ENCODE results near the gene VWF. TPM values are rescaled to one million over a fixed set of nuclear protein-coding genes. Genes with fewer than 3 reads are reported as not detected.

The VWF gene
- total RNA-seq, 2 donors from 2014 or later: 248 to 476 TPM

DNA sequence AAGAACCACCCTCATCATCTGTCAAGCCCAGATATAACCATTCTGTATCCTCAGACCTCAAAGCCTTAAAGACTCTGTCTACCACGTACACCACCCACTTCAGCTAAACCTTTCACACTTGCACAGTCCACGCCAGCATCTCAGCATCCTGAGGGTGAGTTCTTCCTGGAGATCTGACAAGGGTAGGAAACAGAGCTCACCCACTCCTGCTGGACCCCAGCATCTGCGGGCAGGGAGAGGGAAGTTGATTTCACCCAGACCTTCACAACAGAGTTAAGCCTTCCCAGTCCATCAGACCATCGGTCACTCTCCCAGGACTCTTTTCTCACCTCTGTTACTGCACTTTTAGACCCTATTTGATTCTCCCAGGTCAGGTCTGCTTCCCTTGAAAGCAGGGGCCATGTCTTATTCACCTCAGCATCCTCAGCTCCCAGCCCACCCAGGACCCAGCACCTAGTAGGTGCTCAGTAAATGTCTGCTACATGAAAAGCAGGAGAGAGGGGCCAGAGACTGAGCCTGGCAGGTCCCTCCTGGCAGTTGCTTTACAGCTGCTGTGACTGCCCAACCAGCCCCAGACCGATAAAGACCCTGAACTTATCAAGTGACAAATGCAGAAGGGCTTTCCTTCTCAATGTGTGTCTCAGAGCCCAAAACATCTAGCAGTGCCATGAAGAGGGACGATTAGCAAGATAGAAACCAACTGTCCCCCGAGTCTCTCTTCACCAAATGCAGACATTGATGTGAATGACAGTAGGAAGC lies 213.5 kb downstream of the VWF start:
- no peaks in the 10 kb centered on the region for H3K27me3 ChIP-seq (ENCODE audit: control insufficient read depth, insufficient read depth, low read length, poor library complexity, severe bottlenecking)
- Mint-ChIP-seq H3K27me3 (ENCODE audit: insufficient read depth) (no peaks in the 10 kb centered on the region), H3K36me3 (ENCODE audit: low read depth) (peaks cover 16% of the 10 kb centered on the region), H3K9me3 (no peaks in the 10 kb centered on the region), H3K27ac (no peak overlapping the region), H3K4me1 (peaks cover 9% of the 10 kb centered on the region), H3K4me3 (no peak overlapping the region)
- H3K36me3 ChIP-seq (ENCODE audit: control insufficient read depth, insufficient read depth, low read length): no peaks in the 10 kb centered on the region
- TF ChIP-seq, protein P1, sequence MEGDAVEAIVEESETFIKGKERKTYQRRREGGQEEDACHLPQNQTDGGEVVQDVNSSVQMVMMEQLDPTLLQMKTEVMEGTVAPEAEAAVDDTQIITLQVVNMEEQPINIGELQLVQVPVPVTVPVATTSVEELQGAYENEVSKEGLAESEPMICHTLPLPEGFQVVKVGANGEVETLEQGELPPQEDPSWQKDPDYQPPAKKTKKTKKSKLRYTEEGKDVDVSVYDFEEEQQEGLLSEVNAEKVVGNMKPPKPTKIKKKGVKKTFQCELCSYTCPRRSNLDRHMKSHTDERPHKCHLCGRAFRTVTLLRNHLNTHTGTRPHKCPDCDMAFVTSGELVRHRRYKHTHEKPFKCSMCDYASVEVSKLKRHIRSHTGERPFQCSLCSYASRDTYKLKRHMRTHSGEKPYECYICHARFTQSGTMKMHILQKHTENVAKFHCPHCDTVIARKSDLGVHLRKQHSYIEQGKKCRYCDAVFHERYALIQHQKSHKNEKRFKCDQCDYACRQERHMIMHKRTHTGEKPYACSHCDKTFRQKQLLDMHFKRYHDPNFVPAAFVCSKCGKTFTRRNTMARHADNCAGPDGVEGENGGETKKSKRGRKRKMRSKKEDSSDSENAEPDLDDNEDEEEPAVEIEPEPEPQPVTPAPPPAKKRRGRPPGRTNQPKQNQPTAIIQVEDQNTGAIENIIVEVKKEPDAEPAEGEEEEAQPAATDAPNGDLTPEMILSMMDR (conservative IDR thresholded peaks at IDR 0.05): no peak
- H3K4me1 ChIP-seq (ENCODE audit: control insufficient read depth, insufficient read depth, low read length): no peaks in the 10 kb centered on the region
- no peak overlapping the region for H3K9ac ChIP-seq (ENCODE audit: extremely low read depth, low read length, poor library complexity, severe bottlenecking)
- no peaks in the 10 kb centered on the region for H3K9me3 ChIP-seq (ENCODE audit: control insufficient read depth, low read length)
- 93 to 96% methylated on average over 5 to 7 of the region's 7 CpGs for WGBS, 2 experiments (ENCODE audit: insufficient coverage in 1 of 2, insufficient read length in 1 of 2)
- no peak overlapping the region for H3K4me3 ChIP-seq (ENCODE audit: low read length)
- peak; percentile 30 for DNase-seq
- H3K27ac ChIP-seq (ENCODE audit: low read depth, low read length): no peak overlapping the region

DNA sequence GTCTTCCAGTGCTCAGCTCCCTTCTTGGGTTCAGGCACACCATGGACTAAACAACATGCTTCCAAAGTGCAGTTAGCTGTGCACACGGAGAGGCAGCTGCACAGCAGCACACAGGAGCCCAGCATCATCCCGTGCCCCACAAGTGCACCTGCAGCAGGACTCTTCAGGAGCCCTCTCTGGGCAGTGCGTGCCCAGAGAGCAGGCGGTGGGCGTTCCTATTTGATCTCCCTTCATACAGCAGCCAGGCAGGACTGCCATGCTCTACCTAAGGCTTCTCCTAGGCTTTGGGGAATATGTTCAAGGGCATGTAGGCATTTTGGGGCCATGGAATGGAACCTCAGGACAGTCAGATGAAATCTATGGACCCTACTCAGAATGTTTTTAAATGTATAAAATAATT lies 214.9 kb downstream of the VWF start:
- peak; percentile 19 for DNase-seq
- Histone ChIP-seq H3K9ac (ENCODE audit: extremely low read depth, low read length, poor library complexity, severe bottlenecking) (no peak overlapping the region), H3K4me1 (ENCODE audit: control insufficient read depth, insufficient read depth, low read length) (no peaks in the 10 kb centered on the region), H3K9me3 (ENCODE audit: control insufficient read depth, low read length) (no peaks in the 10 kb centered on the region), H3K27ac (ENCODE audit: low read depth, low read length) (no peak overlapping the region), H3K4me3 (ENCODE audit: low read length) (no peak overlapping the region), H3K27me3 (ENCODE audit: control insufficient read depth, insufficient read depth, low read length, poor library complexity, severe bottlenecking) (no peaks in the 10 kb centered on the region), H3K36me3 (ENCODE audit: control insufficient read depth, insufficient read depth, low read length) (no peaks in the 10 kb centered on the region)
- peaks cover 15% of the 10 kb centered on the region for H3K4me1 Mint-ChIP-seq
- H3K36me3 Mint-ChIP-seq (ENCODE audit: low read depth): peaks cover 10% of the 10 kb centered on the region
- no peak overlapping the region for H3K4me3 Mint-ChIP-seq
- 92 to 100% methylated on average over 3 to 5 of the region's 5 CpGs for WGBS, 2 experiments (ENCODE audit: insufficient coverage in 1 of 2, insufficient read length in 1 of 2)
- H3K9me3 Mint-ChIP-seq: no peaks in the 10 kb centered on the region
- no peak overlapping the region for H3K27ac Mint-ChIP-seq
- TF ChIP-seq, protein P1 (conservative IDR thresholded peaks at IDR 0.05): no peak
- no peaks in the 10 kb centered on the region for H3K27me3 Mint-ChIP-seq (ENCODE audit: insufficient read depth)

DNA sequence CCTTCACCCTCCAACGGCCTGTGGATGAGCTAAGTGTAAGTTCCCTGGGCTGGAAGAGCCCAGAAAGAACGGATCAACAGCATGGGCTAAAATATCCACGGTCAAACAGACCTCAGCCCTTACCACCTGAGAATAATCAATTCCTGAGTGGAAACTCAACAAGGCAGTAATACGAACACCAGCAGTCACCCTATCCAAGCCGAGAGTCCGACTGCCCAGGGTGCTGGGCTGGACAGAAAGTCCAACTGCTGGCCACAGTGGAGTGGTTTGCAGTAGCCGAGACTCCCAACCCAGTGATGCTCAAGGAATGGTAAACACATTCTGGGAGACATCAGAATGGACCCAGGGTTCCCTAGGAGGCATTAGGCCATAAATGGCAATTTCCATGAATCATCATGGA lies 216.2 kb downstream of the VWF start:
- no peaks in the 10 kb centered on the region for H3K27me3 Mint-ChIP-seq (ENCODE audit: insufficient read depth)

More for the DNA sequence above, 216.2 kb downstream of the VWF start:
- peaks cover 18% of the 10 kb centered on the region for H3K4me1 Mint-ChIP-seq
- Histone ChIP-seq H3K36me3 (ENCODE audit: control insufficient read depth, insufficient read depth, low read length) (no peaks in the 10 kb centered on the region), H3K27me3 (ENCODE audit: control insufficient read depth, insufficient read depth, low read length, poor library complexity, severe bottlenecking) (no peaks in the 10 kb centered on the region), H3K27ac (ENCODE audit: low read depth, low read length) (no peak overlapping the region), H3K9me3 (ENCODE audit: control insufficient read depth, low read length) (no peaks in the 10 kb centered on the region), H3K4me1 (ENCODE audit: control insufficient read depth, insufficient read depth, low read length) (no peaks in the 10 kb centered on the region), H3K4me3 (ENCODE audit: low read length) (no peak overlapping the region), H3K9ac (ENCODE audit: extremely low read depth, low read length, poor library complexity, severe bottlenecking) (no peak overlapping the region)
- peak; percentile 34 for DNase-seq
- no peak overlapping the region for H3K4me3 Mint-ChIP-seq
- 95 to 100% methylated on average over 2 to 7 of the region's 7 CpGs for WGBS, 2 experiments (ENCODE audit: insufficient coverage in 1 of 2, insufficient read length in 1 of 2)
- H3K36me3 Mint-ChIP-seq (ENCODE audit: low read depth): peaks cover 15% of the 10 kb centered on the region
- TF ChIP-seq, protein P1 (conservative IDR thresholded peaks at IDR 0.05): no peak
- H3K9me3 Mint-ChIP-seq: no peaks in the 10 kb centered on the region
- no peak overlapping the region for H3K27ac Mint-ChIP-seq
